GM12878 (cell line): ENCODE measurements around the gene GLP1R. TPM values are rescaled to one million over a fixed set of nuclear protein-coding genes. Genes with fewer than 3 reads are reported as not detected.

Experiments
- ATAC-seq: fragments of 200-7000 bp; cut with Tn5 transposase; 3 replicates; pipeline ENCODE4 v1.9.1; 2020; ENCODE audit warnings: mild to moderate bottlenecking, moderate library complexity
- BruUV-seq: library from RNA; stranded (reverse); fragments of 400-500 nt; replicated peaks from 2 replicates; lab custom pipeline; 2021; lab: Mats Ljungman, UMichigan
- CTCF ChIA-PET: fragments of 300-600 bp; sonication (Branson Sonifier 250); formaldehyde crosslinking; extraction: SDS; loops from one replicate; lab custom pipeline; 2021; ENCODE audit warnings: inconsistent platforms; lab: Yijun Ruan, JAX
- POLR2A ChIA-PET: fragments of 350-600 bp; formaldehyde crosslinking; extraction: SDS; loops from one replicate; lab custom pipeline; 2021; ENCODE audit warnings: inconsistent platforms; lab: Charles Lee
- RAD21 ChIA-PET: fragments of 300-600 bp; sonication (Branson Sonifier 250); formaldehyde crosslinking; loops from one replicate; lab custom pipeline; 2023; ENCODE audit warnings: antibody characterized with exemption; ENCODE audit not compliant: unreplicated experiment; lab: Charles Lee
- SMC1A ChIA-PET: fragments of 300-600 bp; sonication (Branson Sonifier 250); formaldehyde crosslinking; loops from one replicate; lab custom pipeline; 2023; ENCODE audit not compliant: unreplicated experiment, uncharacterized antibody; lab: Charles Lee
- DNase-seq: peaks from one replicate; pipeline ENCODE4 v3.0.0-alpha.2; 2011; ENCODE audit warnings: low read depth, low spot score
- FAIRE-seq: peaks from 3 replicates; lab custom pipeline; 2011; peaks lifted over from hg19 to GRCh38; lab: Jason Lieb, UNC
- H2AFZ ChIP-seq: 2 replicates; pipeline ENCODE4 v1.6.0; 2011; ENCODE audit warnings: low read depth, low read length, control low read depth; ENCODE audit not compliant: control insufficient read depth
- H3K27ac ChIP-seq: 2 replicates; pipeline ENCODE4 v1.5.1; 2011; ENCODE audit warnings: control low read depth; ENCODE audit not compliant: control insufficient read depth, insufficient read depth
- H3K27me3 ChIP-seq, 2 experiments: replicated peaks in 1 of 2; 2 replicates each; pipeline versions ENCODE4 v1.6.0 to v1.6.1; 2011; ENCODE audit warnings: low read length in 1 of 2; ENCODE audit not compliant: control insufficient read depth in 2 of 2, insufficient read depth in 2 of 2
- H3K36me3 ChIP-seq, 2 experiments: 2 replicates each; pipeline ENCODE4 v1.5.1; 2011; ENCODE audit warnings: low read length in 1 of 2; ENCODE audit not compliant: control insufficient read depth in 2 of 2, insufficient read depth in 2 of 2
- H3K4me1 ChIP-seq: 2 replicates; pipeline ENCODE4 v1.6.1; 2011; ENCODE audit warnings: mild to moderate bottlenecking, low read length, moderate library complexity, mixed read lengths; ENCODE audit not compliant: control insufficient read depth, insufficient read depth
- H3K4me2 ChIP-seq: 2 replicates; pipeline ENCODE4 v1.6.0; 2011; ENCODE audit warnings: control low read depth; ENCODE audit not compliant: control insufficient read depth, insufficient read depth
- H3K4me3 ChIP-seq: fragments of 200-600 bp; sonication (generic); 2 replicates; pipeline ENCODE4 v1.5.1; 2016
- H3K79me2 ChIP-seq: 2 replicates; pipeline ENCODE4 v1.6.0; 2011; ENCODE audit warnings: low read length; ENCODE audit not compliant: control insufficient read depth, insufficient read depth
- H3K9ac ChIP-seq: 2 replicates; pipeline ENCODE4 v1.8.0; 2011; ENCODE audit warnings: low read length, control low read depth, mixed read lengths; ENCODE audit not compliant: control insufficient read depth, insufficient read depth
- H3K9me3 ChIP-seq: replicated peaks from 3 replicates; pipeline ENCODE4 v1.5.1; 2011; ENCODE audit warnings: mild to moderate bottlenecking, low read length; ENCODE audit not compliant: control insufficient read depth, insufficient read depth
- H4K20me1 ChIP-seq: 2 replicates; pipeline ENCODE4 v1.6.0; 2011; ENCODE audit not compliant: control insufficient read depth, insufficient read depth
- BRCA1 ChIP-seq: IDR thresholded peaks from 2 replicates; pipeline ENCODE4 v1.6.1; 2011; ENCODE audit warnings: low read depth, low read length, improper control_type of control experiment
- CUX1 ChIP-seq: IDR thresholded peaks from 2 replicates; pipeline ENCODE4 v1.6.1; 2012; ENCODE audit warnings: improper control_type of control experiment, low read depth, low read length; ENCODE audit not compliant: insufficient replicate concordance
- EGR1 ChIP-seq, 2 experiments: IDR thresholded peaks; 1 replicate in 1 of 2; 2 replicates in 1 of 2; pipeline ENCODE4 v1.6.1; 2011 to 2012; ENCODE audit warnings: low read depth in 2 of 2, low read length in 2 of 2, borderline replicate concordance in 1 of 2, mild to moderate bottlenecking in 1 of 2, moderate library complexity in 1 of 2
- ETV6 ChIP-seq, 2 experiments: fragments of 450-650 bp in 1 of 2; IDR thresholded peaks in 1 of 2; conservative IDR thresholded peaks in 1 of 2; 2 replicates each; pipeline ENCODE4 v1.6.1; 2014; ENCODE audit warnings: antibody characterized with exemption in 1 of 2, borderline replicate concordance in 1 of 2, low read depth in 1 of 2, mild to moderate bottlenecking in 1 of 2, moderate library complexity in 1 of 2
- FOS ChIP-seq: IDR thresholded peaks from 3 replicates; pipeline ENCODE4 v1.6.1; 2011; ENCODE audit warnings: borderline replicate concordance; ENCODE audit not compliant: insufficient read length; ENCODE audit errors: extremely low read depth
- GATAD2B ChIP-seq: fragments of 450-650 bp; conservative IDR thresholded peaks from 2 replicates; pipeline ENCODE4 v1.6.1; 2017; ENCODE audit warnings: low read depth, mild to moderate bottlenecking, moderate library complexity
- KAT2A ChIP-seq: conservative IDR thresholded peaks from 2 replicates; pipeline ENCODE4 v1.6.1; 2011; ENCODE audit warnings: low read depth, low read length; ENCODE audit not compliant: control insufficient read depth
- MTA3 ChIP-seq: IDR thresholded peaks from 2 replicates; pipeline ENCODE4 v1.6.1; 2012; ENCODE audit warnings: low read length, inconsistent platforms, borderline replicate concordance
- MXI1 ChIP-seq: fragments of 150-350 bp; IDR thresholded peaks from 2 replicates; pipeline ENCODE4 v1.6.1; 2011; ENCODE audit warnings: low read depth, mild to moderate bottlenecking, inconsistent platforms, low read length, improper control_type of control experiment
- NFXL1 ChIP-seq: fragments of 450-650 bp; IDR thresholded peaks from 2 replicates; pipeline ENCODE4 v1.6.1; 2017; ENCODE audit warnings: antibody characterized with exemption, mild to moderate bottlenecking, borderline replicate concordance
- NR2C2 ChIP-seq: IDR thresholded peaks from 2 replicates; pipeline ENCODE4 v1.6.1; 2011; ENCODE audit warnings: borderline replicate concordance, low read depth; ENCODE audit not compliant: control insufficient read depth, insufficient read length
- RB1 ChIP-seq: fragments of 450-650 bp; formaldehyde crosslinking; IDR thresholded peaks from 2 replicates; pipeline ENCODE4 v1.6.1; 2017; ENCODE audit warnings: mild to moderate bottlenecking, borderline replicate concordance
- SMC3 ChIP-seq: IDR thresholded peaks from 2 replicates; pipeline ENCODE4 v1.6.1; 2011; ENCODE audit warnings: low read length, improper control_type of control experiment, borderline replicate concordance
- TCF7 ChIP-seq: IDR thresholded peaks from 2 replicates; pipeline ENCODE4 v1.6.1; 2014; ENCODE audit warnings: antibody characterized with exemption, borderline replicate concordance
- WRNIP1 ChIP-seq: IDR thresholded peaks from 2 replicates; pipeline ENCODE4 v1.6.1; 2011; ENCODE audit warnings: low read depth, low read length, improper control_type of control experiment, borderline replicate concordance
- WGBS: methylation state at CpG from one replicate; pipeline ENCODE4 v1.1.6; 2016; ENCODE audit warnings: low lambda C conversion rate; ENCODE audit not compliant: insufficient replicate concordance, insufficient coverage; ENCODE audit errors: missing lambda C conversion rate; 5-methylcytosine and 5-hydroxymethylcytosine counted together
- in situ Hi-C: fragments of 300-500 bp; cut with MboI; formaldehyde crosslinking; loops from 9 replicates; pipeline ENCODE4 v1.14.3; 2018; ENCODE audit warnings: mixed read lengths
- intact Hi-C: fragments of 100-400 bp; cut with micrococcal nuclease; formaldehyde crosslinking; loops from one replicate; pipeline ENCODE4 v1.14.2; 2022; ENCODE audit not compliant: unreplicated experiment
- polyA plus RNA-seq, 11 experiments: library from polyadenylated mRNA; depleted of rRNA in 4 of 11; unstranded in 6 of 11; stranded (reverse) in 5 of 11; fragments of >200 nt; fragmentation: Nextera tagmentation in 4 of 11; fragmentation: Illumina TruSeq in 1 of 11; extraction: Ambion mirVana in 4 of 11; extraction: Trizol in 1 of 11; gene quantifications; 1 replicate in 1 of 11; 2 replicates in 10 of 11; pipeline versions ENCODE4 v1.2.1 to v1.2.3, GENCODE V29; 2011 to 2016; ENCODE audit warnings: inconsistent platforms in 2 of 11, missing spikeins in 2 of 11, low read depth in 1 of 11
- total RNA-seq, 4 experiments: library from RNA; depleted of rRNA in 3 of 4; stranded (reverse); fragments of >200 nt in 3 of 4; fragmentation: Illumina TruSeq in 1 of 4; extraction: Trizol in 1 of 4; gene quantifications; 2 replicates each; pipeline versions ENCODE4 v1.2.1 to v1.2.3, GENCODE V29; 2013 to 2021

Gene GLP1R
- total and polyA plus RNA-seq, 10 of the 15 experiments (the other 5 are each of a cell fraction or from before 2014, with no cell fraction given) = 0.01 TPM; not detected in 9

GRCh38 chr6:39035681-39036080, 12.9 kb upstream of the GLP1R start:
- TF ChIP-seq MTA3 (no peak), NFXL1 (no peak), MXI1 (no peak), FOS (no peak), RB1 (no peak), CUX1 (no peak), KAT2A (no peak), WRNIP1 (no peak), SMC3 (no peak), TCF7 (no peak), EGR1 (IDR thresholded peaks at IDR 0.05; ENCODE audit: borderline replicate concordance in 1 of 2, low read depth in 2 of 2, low read length in 2 of 2) (no peak), BRCA1 (no peak), NR2C2 (no peak), ETV6 (conservative IDR thresholded peaks at IDR 0.05 in 1 of 2, IDR thresholded peaks at IDR 0.05 in 1 of 2; ENCODE audit: borderline replicate concordance in 1 of 2, low read depth in 1 of 2) (no peak), GATAD2B (no peak)
- TF ChIP-seq, all 136 proteins: peak for 0
- no peaks in the 10 kb centered on the region; the same call in 1 of the 2 replicates for H4K20me1 ChIP-seq
- 27% methylated on average over 9 of the region's 9 CpGs for WGBS
- H3K27me3 ChIP-seq = peaks cover 0 to 4% of the 10 kb centered on the region in 2 experiments; a peak in 2 of 4 replicates
- H3K4me2 ChIP-seq = no peak overlapping the region
- no peak overlapping the region for H2AFZ ChIP-seq
- peaks cover 5% of the 10 kb centered on the region for H3K4me1 ChIP-seq
- FAIRE-seq = no peak
- H3K79me2 ChIP-seq = no peaks in the 10 kb centered on the region
- H3K9ac ChIP-seq = no peak overlapping the region
- no peak overlapping the region for H3K4me3 ChIP-seq
- SMC1A ChIA-PET = no interaction called here
- in situ Hi-C loops = no loop called here
- no peak overlapping the region for H3K27ac ChIP-seq
- RAD21 ChIA-PET = no interaction called here
- BruUV-seq = no TSS peak
- CTCF ChIA-PET = no interaction called here
- intact Hi-C loops = no loop called here
- H3K9me3 ChIP-seq = no peaks in the 10 kb centered on the region; the same call in 2 of the 3 replicates
- no peak for ATAC-seq
- no peaks in the 10 kb centered on the region for H3K36me3 ChIP-seq
- DNase-seq = no peak
- POLR2A ChIA-PET = no interaction called here
